ENCODE data around the gene TCF19. TPM values are rescaled to one million over a fixed set of nuclear protein-coding genes. Genes with fewer than 3 reads are reported as not detected.
A peak's percentile ranks its signal among the peaks of the same experiment; 100 is the strongest.

Gene TCF19, protein sequence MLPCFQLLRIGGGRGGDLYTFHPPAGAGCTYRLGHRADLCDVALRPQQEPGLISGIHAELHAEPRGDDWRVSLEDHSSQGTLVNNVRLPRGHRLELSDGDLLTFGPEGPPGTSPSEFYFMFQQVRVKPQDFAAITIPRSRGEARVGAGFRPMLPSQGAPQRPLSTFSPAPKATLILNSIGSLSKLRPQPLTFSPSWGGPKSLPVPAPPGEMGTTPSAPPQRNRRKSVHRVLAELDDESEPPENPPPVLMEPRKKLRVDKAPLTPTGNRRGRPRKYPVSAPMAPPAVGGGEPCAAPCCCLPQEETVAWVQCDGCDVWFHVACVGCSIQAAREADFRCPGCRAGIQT
- total RNA-seq (2021; fragmentation: NEBNext Ultra II Directional; extraction: Animal tissue kit (Norgen Biotek cat#: 25700)) = 10 to 100 TPM; 14.2 to 32.9 (median 29.6) TPM
- long read RNA-seq, partial matches to known transcripts = 5 of 21 reads
- long read RNA-seq, other reads (novel, unspliced or antisense) = 8 of 21 reads

DNA sequence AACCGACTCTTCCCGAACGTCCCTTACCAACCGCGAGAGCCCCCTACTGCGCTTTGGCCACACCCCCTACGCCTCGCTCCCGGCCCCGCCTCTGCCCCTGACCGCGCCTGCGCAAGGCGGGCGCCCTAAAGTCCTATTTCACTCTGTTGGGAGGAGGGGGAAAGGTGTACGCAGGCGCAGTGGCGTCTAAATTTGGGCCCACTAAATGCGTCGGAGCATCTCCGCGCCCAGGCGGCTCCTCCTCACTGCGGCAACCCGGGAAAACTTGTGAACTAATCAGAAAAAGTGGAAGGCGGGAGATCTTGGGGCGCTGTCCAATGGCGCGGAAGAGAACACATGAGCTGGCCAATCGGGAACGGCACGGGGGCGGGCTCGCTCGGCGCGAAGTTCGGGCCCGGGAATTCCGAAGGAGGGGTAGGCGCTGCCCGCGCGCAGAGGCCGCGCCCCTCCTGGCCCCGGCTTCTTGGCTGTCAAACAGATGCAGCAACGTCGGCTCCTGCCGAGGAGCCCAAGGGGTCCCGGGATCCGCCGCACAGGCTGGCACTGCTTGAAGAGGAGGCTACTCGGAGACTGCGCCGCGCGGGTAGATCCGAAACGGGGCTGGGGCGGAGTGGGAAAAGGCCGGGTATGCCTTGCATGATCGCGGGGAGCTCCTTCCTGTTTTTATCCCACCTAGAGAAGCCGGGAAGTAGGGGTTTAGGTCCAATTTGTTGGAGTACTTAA is at the start of gene TCF19:
Gene TCF19, plus strand, starts transcription at position 450 of the 723 bp plus-strand sequence. CDS start 881 bp downstream, outside the sequence.
- Mint-ChIP-seq H3K4me1 (ENCODE audit: low read depth) (peaks cover 37% of the 10 kb centered on the region), H3K36me3 (ENCODE audit: low read depth) (peaks cover 14% of the 10 kb centered on the region), H3K27me3 (ENCODE audit: insufficient read depth) (peaks cover 1% of the 10 kb centered on the region; the same call in 1 of the 2 replicates)

DNA sequence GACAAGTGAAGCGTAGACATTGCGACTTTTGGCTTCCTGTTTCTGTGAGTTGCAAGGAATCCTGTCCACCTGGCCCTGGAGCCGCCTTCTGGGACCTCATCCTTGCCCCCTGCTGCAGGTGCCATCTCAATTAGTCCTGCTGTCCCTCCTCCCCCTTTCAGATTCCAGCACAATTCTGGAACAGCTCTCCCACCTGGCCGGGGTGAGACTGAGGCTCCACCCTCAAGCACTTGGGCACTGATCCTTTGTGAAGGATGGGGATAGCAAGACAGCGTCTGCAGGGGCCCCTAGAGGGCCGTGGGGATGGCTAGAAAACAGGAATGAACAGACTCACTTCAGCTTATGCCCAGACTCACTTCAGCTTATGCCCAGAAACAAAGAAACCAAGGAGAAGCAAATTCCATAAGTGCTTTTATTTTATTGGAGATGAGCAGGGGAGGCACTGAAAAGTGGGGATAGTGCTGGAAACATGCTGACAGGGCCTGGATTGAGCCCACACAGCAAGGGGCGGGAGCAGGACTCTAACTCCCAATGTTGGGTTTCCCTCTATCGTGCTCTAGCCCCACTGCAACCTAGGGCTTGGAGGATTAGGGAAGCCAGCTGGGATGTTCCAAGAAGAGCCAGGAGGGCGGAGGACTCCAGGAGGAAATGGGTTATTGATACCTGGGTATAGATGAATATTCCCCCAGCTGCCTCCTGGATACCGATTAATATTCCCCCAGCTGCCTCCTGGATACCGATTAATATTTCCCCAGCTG is 47.4 kb upstream of the TCF19 start:
- Mint-ChIP-seq H3K27me3 (ENCODE audit: insufficient read depth) (peaks cover 19% of the 10 kb centered on the region), H3K4me1 (ENCODE audit: low read depth) (peaks cover 35% of the 10 kb centered on the region), H3K36me3 (ENCODE audit: low read depth) (no peaks in the 10 kb centered on the region), H3K27ac (no peak overlapping the region), H3K4me3 (no peak overlapping the region), H3K9me3 (no peaks in the 10 kb centered on the region)
- DNase-seq = no peak
- TF ChIP-seq, protein P1, sequence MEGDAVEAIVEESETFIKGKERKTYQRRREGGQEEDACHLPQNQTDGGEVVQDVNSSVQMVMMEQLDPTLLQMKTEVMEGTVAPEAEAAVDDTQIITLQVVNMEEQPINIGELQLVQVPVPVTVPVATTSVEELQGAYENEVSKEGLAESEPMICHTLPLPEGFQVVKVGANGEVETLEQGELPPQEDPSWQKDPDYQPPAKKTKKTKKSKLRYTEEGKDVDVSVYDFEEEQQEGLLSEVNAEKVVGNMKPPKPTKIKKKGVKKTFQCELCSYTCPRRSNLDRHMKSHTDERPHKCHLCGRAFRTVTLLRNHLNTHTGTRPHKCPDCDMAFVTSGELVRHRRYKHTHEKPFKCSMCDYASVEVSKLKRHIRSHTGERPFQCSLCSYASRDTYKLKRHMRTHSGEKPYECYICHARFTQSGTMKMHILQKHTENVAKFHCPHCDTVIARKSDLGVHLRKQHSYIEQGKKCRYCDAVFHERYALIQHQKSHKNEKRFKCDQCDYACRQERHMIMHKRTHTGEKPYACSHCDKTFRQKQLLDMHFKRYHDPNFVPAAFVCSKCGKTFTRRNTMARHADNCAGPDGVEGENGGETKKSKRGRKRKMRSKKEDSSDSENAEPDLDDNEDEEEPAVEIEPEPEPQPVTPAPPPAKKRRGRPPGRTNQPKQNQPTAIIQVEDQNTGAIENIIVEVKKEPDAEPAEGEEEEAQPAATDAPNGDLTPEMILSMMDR (IDR thresholded peaks at IDR 0.05) = no peak

More for the DNA sequence above, at the start of gene TCF19:
- TF ChIP-seq, protein P1 (IDR thresholded peaks at IDR 0.05) = no peak
- H3K9me3 Mint-ChIP-seq = no peaks in the 10 kb centered on the region
- H3K27ac Mint-ChIP-seq = peak within 1 kb of the TSS; percentile 83
- peak within 1 kb of the TSS; percentile 98 for H3K4me3 Mint-ChIP-seq
- DNase-seq = peak; percentile 99

DNA sequence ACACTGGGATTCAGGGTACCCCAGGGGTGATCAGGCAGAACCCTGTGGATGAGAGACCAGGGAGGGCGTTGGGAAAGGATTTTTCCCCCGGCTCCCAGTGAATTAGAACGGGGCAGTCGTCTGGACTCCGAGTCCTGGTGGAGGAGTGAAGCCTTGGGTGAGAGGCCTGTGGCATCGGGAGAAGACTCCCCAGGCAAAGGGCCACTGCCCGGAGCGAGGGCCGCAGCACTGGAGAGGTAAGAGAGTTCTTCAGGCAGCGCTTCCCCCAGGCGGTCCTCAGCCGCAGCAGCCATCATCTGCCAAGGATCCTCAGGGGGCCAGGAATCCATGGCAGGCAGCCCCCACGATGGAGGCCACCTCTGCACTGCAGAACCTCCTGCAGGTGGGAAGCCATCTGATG is 46.7 kb upstream of the TCF19 start:
- H3K27me3 Mint-ChIP-seq (ENCODE audit: insufficient read depth) = peaks cover 14% of the 10 kb centered on the region
- peaks cover 42% of the 10 kb centered on the region for H3K4me1 Mint-ChIP-seq (ENCODE audit: low read depth)
- H3K27ac Mint-ChIP-seq = no peak overlapping the region
- no peaks in the 10 kb centered on the region for H3K36me3 Mint-ChIP-seq (ENCODE audit: low read depth)
- TF ChIP-seq, protein P1 (IDR thresholded peaks at IDR 0.05) = no peak
- no peak overlapping the region for H3K4me3 Mint-ChIP-seq
- H3K9me3 Mint-ChIP-seq = no peaks in the 10 kb centered on the region
- no peak for DNase-seq

DNA sequence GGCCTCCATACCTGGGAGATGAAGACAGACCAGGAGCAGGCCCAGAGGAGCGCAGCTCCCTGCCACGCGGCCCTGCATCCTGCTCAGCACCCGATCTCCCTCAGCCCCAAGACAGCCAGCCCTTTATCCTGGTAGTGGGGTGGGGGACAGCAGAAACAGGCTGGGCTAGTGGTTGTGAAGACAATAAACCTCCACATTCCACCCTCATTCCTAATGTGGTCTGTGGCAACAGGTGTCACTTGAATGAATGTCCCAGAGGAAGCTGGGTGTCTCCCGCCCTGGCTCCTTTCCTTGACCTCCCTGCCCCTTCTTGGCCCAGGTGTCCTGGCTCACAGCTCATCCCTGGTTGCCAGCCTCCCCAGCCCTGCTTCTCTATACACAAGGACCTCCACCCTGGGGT is 45.9 kb upstream of the TCF19 start, which contains the start of gene C6orf15:
Gene C6orf15, minus strand, starts transcription at position 98 of the 400 bp plus-strand sequence. Its CDS starts 20 bp downstream, at position 78.
- H3K4me3 Mint-ChIP-seq = no peak within 1 kb of the TSS
- DNase-seq = no peak
- H3K27ac Mint-ChIP-seq = no peak within 1 kb of the TSS; the same call in 1 of the 2 replicates
- H3K27me3 Mint-ChIP-seq (ENCODE audit: insufficient read depth) = peaks cover 14% of the 10 kb centered on the region
- no peaks in the 10 kb centered on the region for H3K9me3 Mint-ChIP-seq
- no peaks in the 10 kb centered on the region for H3K36me3 Mint-ChIP-seq (ENCODE audit: low read depth)
- peaks cover 48% of the 10 kb centered on the region for H3K4me1 Mint-ChIP-seq (ENCODE audit: low read depth)
- TF ChIP-seq, protein P1 (IDR thresholded peaks at IDR 0.05) = no peak
